Suprapubic skin (tissue), 4 donors: ENCODE data around the gene MCM5.

Source experiments
- CTCF ChIP-seq, 2 donors: fragments of 200-600 bp in 1 of 2; fragments of 450-650 bp in 1 of 2; sonication (generic) in 1 of 2; IDR thresholded peaks; one replicate each; pipeline ENCODE4 v1.5.1; 2016 to 2019; ENCODE audit warnings: antibody characterized with exemption in 2 of 2, mild to moderate bottlenecking in 1 of 2, moderate library complexity in 1 of 2
- EP300 ChIP-seq: sonication (generic); formaldehyde crosslinking; IDR thresholded peaks from one replicate; pipeline ENCODE4 v1.6.1; 2017; ENCODE audit warnings: antibody characterized with exemption
- POLR2A ChIP-seq, 2 donors: fragments of 450-650 bp; IDR thresholded peaks; one replicate each; pipeline ENCODE4 v1.6.1; 2017; ENCODE audit warnings: antibody characterized with exemption in 2 of 2, mild to moderate bottlenecking in 2 of 2, moderate library complexity in 2 of 2
- POLR2AphosphoS5 ChIP-seq, 3 donors: sonication (generic); formaldehyde crosslinking; IDR thresholded peaks; one replicate each; pipeline ENCODE4 v1.6.1; 2017; ENCODE audit warnings: antibody characterized with exemption in 3 of 3

GRCh38 chr22:35430897-35431322, 31.0 kb downstream of the MCM5 start:
- TF ChIP-seq CTCF (IDR thresholded peaks at IDR 0.05) (peak; percentile 96 to 97), POLR2A (IDR thresholded peaks at IDR 0.05) (no peak), POLR2AphosphoS5 (IDR thresholded peaks at IDR 0.05) (no peak), EP300 (no peak)
